ENCODE results near the gene CDA.

The CDA gene

GRCh38 chr1:20574686-20575540, 14.0 kb upstream of the CDA start (continued):
- TF ChIP-seq ZNF280D (tag by site-specific recombination; IDR thresholded peaks at IDR 0.05) (peak; percentile 83; the same call in 1 of the 2 replicates), ZNF558 (tag by site-specific recombination; IDR thresholded peaks at IDR 0.05) (0 out of 2 replicates have a peak, but pooled peaks have one; percentile 36), ZBTB8A (tag by site-specific recombination; IDR thresholded peaks at IDR 0.05) (no peak), ZSCAN18 (tag by site-specific recombination; IDR thresholded peaks at IDR 0.05) (no peak), ZNF654 (tag by site-specific recombination; IDR thresholded peaks at IDR 0.05; ENCODE audit: low read depth) (peak; percentile 90), ZNF398 (tag by site-specific recombination; IDR thresholded peaks at IDR 0.05) (no peak; the same call in 1 of the 2 replicates), HOXA7 (CRISPR knock-in tag; IDR thresholded peaks at IDR 0.05; ENCODE audit: borderline replicate concordance) (no peak), ZNF26 (tag by site-specific recombination; IDR thresholded peaks at IDR 0.05) (no peak), ZBTB48 (tag by site-specific recombination; IDR thresholded peaks at IDR 0.05) (no peak), CTCF (tag by site-specific recombination; IDR thresholded peaks at IDR 0.05) (peak; percentile 68), KLF16 (tag by site-specific recombination; IDR thresholded peaks at IDR 0.05) (no peak), ZNF514 (tag by site-specific recombination; IDR thresholded peaks at IDR 0.05) (no peak), GLI4 (tag by site-specific recombination; IDR thresholded peaks at IDR 0.05) (no peak), ZNF580 (tag by site-specific recombination; IDR thresholded peaks at IDR 0.05) (peak; percentile 66), ZNF184 (tag by site-specific recombination; IDR thresholded peaks at IDR 0.05) (no peak), ZFHX2 (tag by site-specific recombination; conservative IDR thresholded peaks at IDR 0.05) (peak; percentile 42), ZNF221 (tag by site-specific recombination; IDR thresholded peaks at IDR 0.05; ENCODE audit: borderline replicate concordance) (no peak), ZBTB11 (tag by site-specific recombination; conservative IDR thresholded peaks at IDR 0.05; ENCODE audit: low read depth) (0 out of 2 replicates have a peak, but pooled peaks have one; percentile 13), ZNF677 (tag by site-specific recombination; IDR thresholded peaks at IDR 0.05) (no peak), ELK4 (IDR thresholded peaks at IDR 0.05; ENCODE audit: borderline replicate concordance, low read depth, low read length) (no peak), ZNF785 (tag by site-specific recombination; IDR thresholded peaks at IDR 0.05) (no peak), ZNF660 (tag by site-specific recombination; IDR thresholded peaks at IDR 0.05) (peak; percentile 73; the same call in 1 of the 2 replicates), IKZF3 (tag by site-specific recombination; IDR thresholded peaks at IDR 0.05) (no peak), ZFP41 (tag by site-specific recombination; IDR thresholded peaks at IDR 0.05; ENCODE audit: borderline replicate concordance) (no peak)

Data from HEK293 (cell line).